Measurements from ENCODE around the gene NHERF2. TPM values are rescaled to one million over a fixed set of nuclear protein-coding genes. Genes with fewer than 3 reads are reported as not detected.

NHERF2 gene
- polyA plus RNA-seq, 2 of the 4 experiments (the other 2 are of a cell fraction), result 32.3 to 35.0 TPM

- TF ChIP-seq NPAS2 (CRISPR knock-in tag; IDR thresholded peaks at IDR 0.05; ENCODE audit: borderline replicate concordance), result no peak
- no peak for TF ChIP-seq HOXB5 (CRISPR knock-in tag; IDR thresholded peaks at IDR 0.05)
Observed at GRCh38 chr16:1977875-1978268, 48.8 kb upstream of the NHERF2 start (continued).

GRCh38 chr16:1978476-1979120 lies 48.1 kb upstream of the NHERF2 start:
- POLR2A ChIA-PET, result no interaction called here
- ATAC-seq (no peak), DNase-seq (ENCODE audit: low read depth in 1 of 2, low spot score in 1 of 2) (no peak), FAIRE-seq (no peak)
- no peak for TF ChIP-seq HMGXB4 (CRISPR knock-in tag; IDR thresholded peaks at IDR 0.05; ENCODE audit: borderline replicate concordance)
- TF ChIP-seq NFE2L2 (conservative IDR thresholded peaks at IDR 0.05; ENCODE audit: low read length), result no peak
- no peak for TF ChIP-seq ELK1 (IDR thresholded peaks at IDR 0.05; ENCODE audit: low read depth, low read length)
- no peak for TF ChIP-seq EHF (CRISPR knock-in tag; IDR thresholded peaks at IDR 0.05)
- no peak for TF ChIP-seq CBX2 (IDR thresholded peaks at IDR 0.05; ENCODE audit: borderline replicate concordance, low read depth)
- no peak for TF ChIP-seq CEBPB (IDR thresholded peaks at IDR 0.05)
- TF ChIP-seq JUNB (IDR thresholded peaks at IDR 0.05), result no peak
- WGBS (ENCODE audit: missing lambda C conversion rate), result 94% methylated on average over 20 of the region's 37 CpGs
- Histone ChIP-seq H3K4me2 (no peak overlapping the region), H3K4me1 (peaks cover 19% of the 10 kb centered on the region), H3K4me3 (no peak overlapping the region), H3K9me3 (no peaks in the 10 kb centered on the region), H3K27ac (no peak overlapping the region)
- CTCF ChIA-PET, result interaction anchor here (0.5 to 19.7 kb wide), 4 partner anchors 13 to 68 kb away, joined by 3 to 196 read pairs (median 4); partner anchors contain the start of genes NDUFB10 and ZNF598

GRCh38 chr16:1979271-1980029 lies 47.3 kb upstream of the NHERF2 start:
- Histone ChIP-seq H3K4me2 (no peak overlapping the region), H3K9me3 (no peaks in the 10 kb centered on the region), H3K4me1 (peaks cover 17% of the 10 kb centered on the region), H3K27ac (no peak overlapping the region), H3K4me3 (no peak overlapping the region)
- TF ChIP-seq TP53 (CRISPR knock-in tag; IDR thresholded peaks at IDR 0.05), result no peak
- 0 out of 5 replicates have a peak, but pooled peaks of 1 of the 2 experiments have one; percentile 8 for TF ChIP-seq JUN (IDR thresholded peaks at IDR 0.05)
- no peak for TF ChIP-seq BHLHE40 (IDR thresholded peaks at IDR 0.05; ENCODE audit: low read depth, low read length)
- no peak for TF ChIP-seq PBX3 (IDR thresholded peaks at IDR 0.05)
- ATAC-seq, result no peak
- CTCF ChIA-PET, result interaction anchor here (19.7 kb wide), 1 partner anchor 25 kb away, joined by 196 read pairs; the partner anchor contains the start of gene ZNF598
- no peak for FAIRE-seq
- POLR2A ChIA-PET, result interaction anchor here (2.8 kb wide), 1 partner anchor 8 kb away, joined by 13 read pairs; the partner anchor contains the start of gene TBL3
- no peak for DNase-seq (ENCODE audit: low read depth in 1 of 2, low spot score in 1 of 2)
- 94% methylated on average over 55 of the region's 70 CpGs for WGBS (ENCODE audit: missing lambda C conversion rate)

GRCh38 chr16:1980030-1980769 lies 46.5 kb upstream of the NHERF2 start:
- ChIA-PET CTCF (interaction anchor here (19.7 kb wide), 1 partner anchor 24 kb away, joined by 196 read pairs; the partner anchor contains the start of gene ZNF598), POLR2A (interaction anchor here (2.8 to 5.4 kb wide), 2 partner anchors 8 to 15 kb away, joined by 13 to 50 read pairs; partner anchors contain the start of genes RPS2 and TBL3)
- Histone ChIP-seq H3K4me3 (no peak overlapping the region), H3K4me2 (no peak overlapping the region), H3K9me3 (no peaks in the 10 kb centered on the region), H3K27ac (no peak overlapping the region), H3K4me1 (peaks cover 20% of the 10 kb centered on the region)
- 92% methylated on average over 33 of the region's 53 CpGs for WGBS (ENCODE audit: missing lambda C conversion rate)
- FAIRE-seq (no peak), ATAC-seq (no peak), DNase-seq (ENCODE audit: low read depth in 1 of 2, low spot score in 1 of 2) (no peak)
- TF ChIP-seq JUN (IDR thresholded peaks at IDR 0.05) (peak in 1 of 2 experiments; percentile 7; a peak in 1 of 5 replicates), POLR2AphosphoS2 (conservative IDR thresholded peaks at IDR 0.05; ENCODE audit: low read length) (0 out of 2 replicates have a peak, but pooled peaks have one; percentile 31), TP53 (CRISPR knock-in tag; IDR thresholded peaks at IDR 0.05) (no peak)
